ENCODE measurements around the gene PRKAR2A.

DNA sequence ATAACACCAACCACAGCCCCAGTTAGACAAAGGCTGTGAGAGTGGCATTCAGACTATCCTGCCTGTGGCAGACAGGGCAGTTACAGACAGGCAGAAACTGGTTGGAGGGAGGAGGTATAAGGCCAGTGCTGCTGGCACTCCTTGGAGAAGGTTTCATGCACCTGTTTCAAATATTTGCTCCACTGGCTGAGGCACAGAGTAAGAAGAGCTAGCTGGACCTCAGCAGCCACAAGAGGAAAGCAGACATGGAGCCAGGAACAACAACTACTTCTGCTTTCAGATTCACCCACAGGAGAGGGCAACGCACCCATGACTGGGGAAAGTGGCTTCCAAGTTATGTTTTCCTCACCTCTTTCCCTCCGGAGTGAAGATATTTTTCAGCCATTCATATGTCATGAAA lies 11.5 kb upstream of the PRKAR2A start:
- TF ChIP-seq POLR2A (IDR thresholded peaks at IDR 0.05) (no peak), CTCF (IDR thresholded peaks at IDR 0.05) (no peak)
